ENCODE data around the gene TLR1. TPM values are rescaled to one million over a fixed set of nuclear protein-coding genes. Genes with fewer than 3 reads are reported as not detected.

TLR1 gene
- total RNA-seq, 1 experiment from 2014 or later, result 0.28 TPM

DNA sequence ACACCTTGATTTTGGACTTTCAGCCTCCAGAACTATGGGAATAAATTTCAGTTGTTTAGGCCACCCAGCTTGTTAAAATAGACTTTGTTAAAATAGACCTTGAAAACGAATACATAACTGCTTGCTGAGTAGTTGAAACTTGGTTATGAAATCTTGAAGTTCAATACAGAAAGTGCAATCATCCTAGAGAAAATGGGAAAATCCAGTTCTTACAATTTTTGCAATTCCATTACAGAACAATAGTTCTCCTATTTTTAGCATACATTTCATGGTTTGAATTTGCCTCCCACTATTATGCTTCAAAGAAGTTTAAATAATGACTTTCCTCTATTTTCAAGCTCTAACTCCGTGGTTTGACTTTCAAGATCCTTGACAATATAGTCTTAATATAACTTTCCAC lies 10.5 kb downstream of the TLR1 start:
- Mint-ChIP-seq H3K27me3 (ENCODE audit: low read depth) (no peaks in the 10 kb centered on the region), H3K4me1 (no peaks in the 10 kb centered on the region), H3K9me3 (peaks cover 6% of the 10 kb centered on the region), H3K27ac (no peak overlapping the region), H3K4me3 (no peak overlapping the region), H3K36me3 (no peaks in the 10 kb centered on the region)
- POLR2A ChIA-PET, result no interaction called here
- CTCF ChIA-PET, result no interaction called here
- ATAC-seq, result no peak
- TF ChIP-seq GTF2I (CRISPR knock-in tag; conservative IDR thresholded peaks at IDR 0.05) (no peak), FOXJ3 (CRISPR knock-in tag; IDR thresholded peaks at IDR 0.05; ENCODE audit: borderline replicate concordance) (no peak), ESRRA (CRISPR knock-in tag; IDR thresholded peaks at IDR 0.05; ENCODE audit: borderline replicate concordance) (no peak), MYBL2 (CRISPR knock-in tag; IDR thresholded peaks at IDR 0.05) (no peak), TCF7 (CRISPR knock-in tag; IDR thresholded peaks at IDR 0.05; ENCODE audit: low read depth) (no peak), NFATC4 (CRISPR knock-in tag; IDR thresholded peaks at IDR 0.05) (no peak), RORB (CRISPR knock-in tag; IDR thresholded peaks at IDR 0.05) (no peak)
- TF ChIP-seq, protein P1, sequence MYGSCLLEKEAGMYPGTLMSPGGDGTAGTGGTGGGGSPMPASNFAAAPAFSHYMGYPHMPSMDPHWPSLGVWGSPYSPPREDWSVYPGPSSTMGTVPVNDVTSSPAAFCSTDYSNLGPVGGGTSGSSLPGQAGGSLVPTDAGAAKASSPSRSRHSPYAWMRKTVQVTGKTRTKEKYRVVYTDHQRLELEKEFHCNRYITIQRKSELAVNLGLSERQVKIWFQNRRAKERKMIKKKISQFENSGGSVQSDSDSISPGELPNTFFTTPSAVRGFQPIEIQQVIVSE (CRISPR knock-in tag; IDR thresholded peaks at IDR 0.05; ENCODE audit: borderline replicate concordance), result no peak
- no peak for DNase-seq (ENCODE audit: low spot score)

DNA sequence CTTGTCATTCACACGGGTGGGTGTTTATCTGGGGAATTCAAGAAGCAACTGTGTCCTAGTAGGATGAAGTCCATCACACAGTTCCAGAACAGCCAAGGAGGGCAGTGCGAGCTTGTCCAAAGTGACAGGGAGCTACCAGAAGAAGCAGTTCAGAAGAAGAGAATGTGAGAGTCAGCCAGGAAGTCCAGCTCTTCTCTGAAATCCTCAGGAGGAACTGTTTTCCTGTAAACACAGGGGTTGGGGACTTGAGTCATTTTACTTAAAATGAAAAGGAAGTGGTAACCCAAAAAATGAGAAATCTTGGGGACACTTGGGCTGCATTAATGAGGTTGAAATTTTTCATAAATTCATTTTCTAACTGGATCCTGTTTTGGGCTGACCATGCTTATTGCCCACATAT lies 13.6 kb downstream of the TLR1 start:
- POLR2A ChIA-PET, result no interaction called here
- ATAC-seq (no peak), DNase-seq (ENCODE audit: low spot score) (no peak)
- no peaks in the 10 kb centered on the region for H3K27me3 Mint-ChIP-seq (ENCODE audit: low read depth)
- no peaks in the 10 kb centered on the region for H3K36me3 Mint-ChIP-seq
- no peak overlapping the region for H3K27ac Mint-ChIP-seq
- H3K4me3 Mint-ChIP-seq, result no peak overlapping the region
- TF ChIP-seq, protein P1 (CRISPR knock-in tag; IDR thresholded peaks at IDR 0.05; ENCODE audit: borderline replicate concordance), result no peak
- TF ChIP-seq, protein P2, sequence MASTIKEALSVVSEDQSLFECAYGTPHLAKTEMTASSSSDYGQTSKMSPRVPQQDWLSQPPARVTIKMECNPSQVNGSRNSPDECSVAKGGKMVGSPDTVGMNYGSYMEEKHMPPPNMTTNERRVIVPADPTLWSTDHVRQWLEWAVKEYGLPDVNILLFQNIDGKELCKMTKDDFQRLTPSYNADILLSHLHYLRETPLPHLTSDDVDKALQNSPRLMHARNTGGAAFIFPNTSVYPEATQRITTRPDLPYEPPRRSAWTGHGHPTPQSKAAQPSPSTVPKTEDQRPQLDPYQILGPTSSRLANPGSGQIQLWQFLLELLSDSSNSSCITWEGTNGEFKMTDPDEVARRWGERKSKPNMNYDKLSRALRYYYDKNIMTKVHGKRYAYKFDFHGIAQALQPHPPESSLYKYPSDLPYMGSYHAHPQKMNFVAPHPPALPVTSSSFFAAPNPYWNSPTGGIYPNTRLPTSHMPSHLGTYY (CRISPR knock-in tag; IDR thresholded peaks at IDR 0.05), result no peak
- TF ChIP-seq ESRRA (CRISPR knock-in tag; IDR thresholded peaks at IDR 0.05; ENCODE audit: borderline replicate concordance), result no peak
- TF ChIP-seq IRF2 (CRISPR knock-in tag; IDR thresholded peaks at IDR 0.05; ENCODE audit: borderline replicate concordance, low read depth), result no peak
- no peak for TF ChIP-seq CREM (CRISPR knock-in tag; IDR thresholded peaks at IDR 0.05)
- TF ChIP-seq ZNF317 (CRISPR knock-in tag; IDR thresholded peaks at IDR 0.05; ENCODE audit: borderline replicate concordance, low read depth), result no peak
- no peak for TF ChIP-seq RELA (CRISPR knock-in tag; IDR thresholded peaks at IDR 0.05; ENCODE audit: borderline replicate concordance)
- no peak for TF ChIP-seq TCF7 (CRISPR knock-in tag; IDR thresholded peaks at IDR 0.05; ENCODE audit: low read depth)
- no peak for TF ChIP-seq ZNF121 (CRISPR knock-in tag; IDR thresholded peaks at IDR 0.05)
- TF ChIP-seq, protein P3, sequence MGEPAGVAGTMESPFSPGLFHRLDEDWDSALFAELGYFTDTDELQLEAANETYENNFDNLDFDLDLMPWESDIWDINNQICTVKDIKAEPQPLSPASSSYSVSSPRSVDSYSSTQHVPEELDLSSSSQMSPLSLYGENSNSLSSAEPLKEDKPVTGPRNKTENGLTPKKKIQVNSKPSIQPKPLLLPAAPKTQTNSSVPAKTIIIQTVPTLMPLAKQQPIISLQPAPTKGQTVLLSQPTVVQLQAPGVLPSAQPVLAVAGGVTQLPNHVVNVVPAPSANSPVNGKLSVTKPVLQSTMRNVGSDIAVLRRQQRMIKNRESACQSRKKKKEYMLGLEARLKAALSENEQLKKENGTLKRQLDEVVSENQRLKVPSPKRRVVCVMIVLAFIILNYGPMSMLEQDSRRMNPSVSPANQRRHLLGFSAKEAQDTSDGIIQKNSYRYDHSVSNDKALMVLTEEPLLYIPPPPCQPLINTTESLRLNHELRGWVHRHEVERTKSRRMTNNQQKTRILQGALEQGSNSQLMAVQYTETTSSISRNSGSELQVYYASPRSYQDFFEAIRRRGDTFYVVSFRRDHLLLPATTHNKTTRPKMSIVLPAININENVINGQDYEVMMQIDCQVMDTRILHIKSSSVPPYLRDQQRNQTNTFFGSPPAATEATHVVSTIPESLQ (CRISPR knock-in tag; IDR thresholded peaks at IDR 0.05), result no peak
- no peak for TF ChIP-seq PRRX2 (CRISPR knock-in tag; IDR thresholded peaks at IDR 0.05)
- TF ChIP-seq ZNF423 (CRISPR knock-in tag; IDR thresholded peaks at IDR 0.05), result no peak
- no peak for TF ChIP-seq SOX15 (CRISPR knock-in tag; IDR thresholded peaks at IDR 0.05)
- TF ChIP-seq SMAD4 (CRISPR knock-in tag; IDR thresholded peaks at IDR 0.05), result no peak
- TF ChIP-seq, protein P4, sequence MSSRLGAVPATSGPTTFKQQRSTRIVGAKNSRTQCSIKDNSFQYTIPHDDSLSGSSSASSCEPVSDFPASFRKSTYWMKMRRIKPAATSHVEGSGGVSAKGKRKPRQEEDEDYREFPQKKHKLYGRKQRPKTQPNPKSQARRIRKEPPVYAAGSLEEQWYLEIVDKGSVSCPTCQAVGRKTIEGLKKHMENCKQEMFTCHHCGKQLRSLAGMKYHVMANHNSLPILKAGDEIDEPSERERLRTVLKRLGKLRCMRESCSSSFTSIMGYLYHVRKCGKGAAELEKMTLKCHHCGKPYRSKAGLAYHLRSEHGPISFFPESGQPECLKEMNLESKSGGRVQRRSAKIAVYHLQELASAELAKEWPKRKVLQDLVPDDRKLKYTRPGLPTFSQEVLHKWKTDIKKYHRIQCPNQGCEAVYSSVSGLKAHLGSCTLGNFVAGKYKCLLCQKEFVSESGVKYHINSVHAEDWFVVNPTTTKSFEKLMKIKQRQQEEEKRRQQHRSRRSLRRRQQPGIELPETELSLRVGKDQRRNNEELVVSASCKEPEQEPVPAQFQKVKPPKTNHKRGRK (CRISPR knock-in tag; IDR thresholded peaks at IDR 0.05; ENCODE audit: borderline replicate concordance), result no peak
- no peak for TF ChIP-seq ZNF232 (CRISPR knock-in tag; IDR thresholded peaks at IDR 0.05)
- TF ChIP-seq, protein P5, sequence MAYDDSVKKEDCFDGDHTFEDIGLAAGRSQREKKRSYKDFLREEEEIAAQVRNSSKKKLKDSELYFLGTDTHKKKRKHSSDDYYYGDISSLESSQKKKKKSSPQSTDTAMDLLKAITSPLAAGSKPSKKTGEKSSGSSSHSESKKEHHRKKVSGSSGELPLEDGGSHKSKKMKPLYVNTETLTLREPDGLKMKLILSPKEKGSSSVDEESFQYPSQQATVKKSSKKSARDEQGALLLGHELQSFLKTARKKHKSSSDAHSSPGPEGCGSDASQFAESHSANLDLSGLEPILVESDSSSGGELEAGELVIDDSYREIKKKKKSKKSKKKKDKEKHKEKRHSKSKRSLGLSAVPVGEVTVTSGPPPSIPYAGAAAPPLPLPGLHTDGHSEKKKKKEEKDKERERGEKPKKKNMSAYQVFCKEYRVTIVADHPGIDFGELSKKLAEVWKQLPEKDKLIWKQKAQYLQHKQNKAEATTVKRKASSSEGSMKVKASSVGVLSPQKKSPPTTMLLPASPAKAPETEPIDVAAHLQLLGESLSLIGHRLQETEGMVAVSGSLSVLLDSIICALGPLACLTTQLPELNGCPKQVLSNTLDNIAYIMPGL (CRISPR knock-in tag; IDR thresholded peaks at IDR 0.05), result no peak
- TF ChIP-seq NR3C1 (CRISPR knock-in tag; conservative IDR thresholded peaks at IDR 0.05; ENCODE audit: low read depth), result no peak
- TF ChIP-seq, protein P6, sequence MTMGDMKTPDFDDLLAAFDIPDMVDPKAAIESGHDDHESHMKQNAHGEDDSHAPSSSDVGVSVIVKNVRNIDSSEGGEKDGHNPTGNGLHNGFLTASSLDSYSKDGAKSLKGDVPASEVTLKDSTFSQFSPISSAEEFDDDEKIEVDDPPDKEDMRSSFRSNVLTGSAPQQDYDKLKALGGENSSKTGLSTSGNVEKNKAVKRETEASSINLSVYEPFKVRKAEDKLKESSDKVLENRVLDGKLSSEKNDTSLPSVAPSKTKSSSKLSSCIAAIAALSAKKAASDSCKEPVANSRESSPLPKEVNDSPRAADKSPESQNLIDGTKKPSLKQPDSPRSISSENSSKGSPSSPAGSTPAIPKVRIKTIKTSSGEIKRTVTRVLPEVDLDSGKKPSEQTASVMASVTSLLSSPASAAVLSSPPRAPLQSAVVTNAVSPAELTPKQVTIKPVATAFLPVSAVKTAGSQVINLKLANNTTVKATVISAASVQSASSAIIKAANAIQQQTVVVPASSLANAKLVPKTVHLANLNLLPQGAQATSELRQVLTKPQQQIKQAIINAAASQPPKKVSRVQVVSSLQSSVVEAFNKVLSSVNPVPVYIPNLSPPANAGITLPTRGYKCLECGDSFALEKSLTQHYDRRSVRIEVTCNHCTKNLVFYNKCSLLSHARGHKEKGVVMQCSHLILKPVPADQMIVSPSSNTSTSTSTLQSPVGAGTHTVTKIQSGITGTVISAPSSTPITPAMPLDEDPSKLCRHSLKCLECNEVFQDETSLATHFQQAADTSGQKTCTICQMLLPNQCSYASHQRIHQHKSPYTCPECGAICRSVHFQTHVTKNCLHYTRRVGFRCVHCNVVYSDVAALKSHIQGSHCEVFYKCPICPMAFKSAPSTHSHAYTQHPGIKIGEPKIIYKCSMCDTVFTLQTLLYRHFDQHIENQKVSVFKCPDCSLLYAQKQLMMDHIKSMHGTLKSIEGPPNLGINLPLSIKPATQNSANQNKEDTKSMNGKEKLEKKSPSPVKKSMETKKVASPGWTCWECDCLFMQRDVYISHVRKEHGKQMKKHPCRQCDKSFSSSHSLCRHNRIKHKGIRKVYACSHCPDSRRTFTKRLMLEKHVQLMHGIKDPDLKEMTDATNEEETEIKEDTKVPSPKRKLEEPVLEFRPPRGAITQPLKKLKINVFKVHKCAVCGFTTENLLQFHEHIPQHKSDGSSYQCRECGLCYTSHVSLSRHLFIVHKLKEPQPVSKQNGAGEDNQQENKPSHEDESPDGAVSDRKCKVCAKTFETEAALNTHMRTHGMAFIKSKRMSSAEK (CRISPR knock-in tag; IDR thresholded peaks at IDR 0.05; ENCODE audit: borderline replicate concordance), result no peak
- no peaks in the 10 kb centered on the region for H3K4me1 Mint-ChIP-seq
- CTCF ChIA-PET, result interaction anchor here (0.6 to 0.7 kb wide), 3 partner anchors 9 to 1358 kb away, joined by 3 read pairs; partner anchors contain the start of gene TLR10
- peaks cover 4% of the 10 kb centered on the region; the same call in 1 of the 2 replicates for H3K9me3 Mint-ChIP-seq
